H4 (cell line): ENCODE data around the gene RNASEH2A. TPM values are rescaled to one million over a fixed set of nuclear protein-coding genes. Genes with fewer than 3 reads are reported as not detected.
"Not testable (repeated sequence)": the region's sequence is repeated elsewhere in the genome, so short reads cannot be mapped to it uniquely, and the experiment has no call there.

ENCODE experiments used
- DNase-seq: peaks from one replicate; pipeline ENCODE4 v3.0.0-alpha.2; 2015; ENCODE audit warnings: low spot score
- total RNA-seq: library from RNA; depleted of rRNA; stranded (reverse); fragments of >200 nt; shearing (Covaris generic); gene quantifications from 2 replicates; pipeline ENCODE4 v1.2.3, GENCODE V29; 2014

RNASEH2A gene
- total RNA-seq, 1 experiment from 2014 or later = 92.1 TPM

GRCh38 chr19:12833418-12833737 lies 27.0 kb downstream of the RNASEH2A start:
- no peak for DNase-seq

GRCh38 chr19:12833738-12834565 lies 27.6 kb downstream of the RNASEH2A start:
- DNase-seq = peak; percentile 33

DNA sequence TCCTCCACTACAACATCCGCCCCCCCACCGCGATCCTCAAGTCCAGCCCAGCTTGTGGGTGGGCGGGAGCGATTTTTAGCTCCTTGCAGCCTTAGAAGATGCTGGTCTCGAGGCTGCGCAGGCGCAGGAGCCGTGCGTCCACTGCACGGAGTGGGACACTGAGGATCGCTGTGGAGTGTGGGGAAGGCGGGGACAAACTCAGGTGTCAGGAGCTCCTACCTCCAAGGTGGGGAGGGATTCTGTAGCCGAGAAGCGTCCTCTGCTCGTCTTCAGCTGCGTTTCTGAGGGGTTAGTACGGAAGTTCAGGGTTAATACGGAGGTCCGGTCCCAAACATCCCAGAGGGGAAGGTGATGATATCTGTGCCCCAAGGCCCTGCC lies 28.2 kb downstream of the RNASEH2A start, which contains the start of gene RTBDN:
Gene RTBDN, minus strand, starts transcription at position 14 of the 378 bp plus-strand sequence. CDS start 4,600 bp downstream, outside the sequence.
- peak; percentile 9 for DNase-seq

GRCh38 chr19:12834976-12835757 lies 28.8 kb downstream of the RNASEH2A start:
- peak; percentile 5 for DNase-seq

DNA sequence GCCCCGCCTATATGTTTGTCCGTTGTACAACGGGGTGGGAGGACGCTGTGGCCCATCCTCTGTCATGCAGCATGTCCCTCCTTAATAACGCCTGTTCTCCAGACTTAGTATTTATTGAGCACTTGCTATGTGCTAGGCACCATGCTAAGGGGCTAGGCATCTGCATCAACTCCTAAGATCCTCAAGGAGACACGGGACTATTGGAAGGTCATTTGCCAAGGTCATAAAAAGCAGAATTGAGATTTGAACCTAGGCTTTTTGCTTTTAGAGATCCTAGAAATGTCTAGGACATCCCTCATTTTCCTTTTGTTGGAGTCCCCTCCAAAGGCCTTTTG lies 30.1 kb downstream of the RNASEH2A start:
- no peak for DNase-seq

- peak; percentile 5 for DNase-seq
Observed at GRCh38 chr19:12837225-12837624, 30.8 kb downstream of the RNASEH2A start.

DNA sequence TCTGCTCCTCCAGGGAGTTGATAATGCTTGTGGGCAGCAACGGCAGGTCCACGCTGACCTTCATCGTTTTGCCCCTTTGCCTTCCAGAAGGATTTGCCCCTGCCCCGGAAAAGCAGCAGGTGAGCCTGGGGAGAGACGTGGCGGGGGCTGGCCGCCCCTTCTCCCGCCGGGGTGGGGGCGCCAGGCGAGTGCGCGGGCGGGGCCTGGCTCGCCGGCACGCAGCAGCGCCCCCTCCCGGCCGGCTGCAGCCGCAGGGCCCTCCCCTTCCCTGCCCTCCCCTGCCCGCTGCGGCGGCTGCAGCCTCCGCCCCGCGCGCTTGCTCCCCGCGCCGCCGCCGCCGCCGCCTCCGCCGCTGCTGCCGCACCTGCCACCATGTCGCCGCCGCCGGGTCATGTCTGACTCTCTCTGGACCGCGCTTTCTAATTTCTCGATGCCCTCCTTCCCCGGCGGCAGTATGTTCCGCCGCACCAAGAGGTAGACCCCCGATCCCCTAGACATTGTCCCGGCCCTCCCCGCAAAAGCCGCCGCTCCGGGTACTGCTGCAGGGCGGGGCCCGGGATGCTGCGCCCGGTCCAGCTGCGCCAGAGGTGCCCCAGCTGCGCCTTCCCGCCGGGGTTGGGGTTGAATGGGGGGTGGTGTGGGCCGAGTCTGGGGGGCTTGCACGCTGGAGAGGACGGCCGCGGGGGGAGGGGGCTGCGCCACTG lies 31.9 kb downstream of the RNASEH2A start, which contains the start of gene MAST1:
Gene MAST1, plus strand, starts transcription at position 334 of the 704 bp plus-strand sequence. Its CDS starts 58 bp downstream, at position 392.
- peak; percentile 27 for DNase-seq

DNA sequence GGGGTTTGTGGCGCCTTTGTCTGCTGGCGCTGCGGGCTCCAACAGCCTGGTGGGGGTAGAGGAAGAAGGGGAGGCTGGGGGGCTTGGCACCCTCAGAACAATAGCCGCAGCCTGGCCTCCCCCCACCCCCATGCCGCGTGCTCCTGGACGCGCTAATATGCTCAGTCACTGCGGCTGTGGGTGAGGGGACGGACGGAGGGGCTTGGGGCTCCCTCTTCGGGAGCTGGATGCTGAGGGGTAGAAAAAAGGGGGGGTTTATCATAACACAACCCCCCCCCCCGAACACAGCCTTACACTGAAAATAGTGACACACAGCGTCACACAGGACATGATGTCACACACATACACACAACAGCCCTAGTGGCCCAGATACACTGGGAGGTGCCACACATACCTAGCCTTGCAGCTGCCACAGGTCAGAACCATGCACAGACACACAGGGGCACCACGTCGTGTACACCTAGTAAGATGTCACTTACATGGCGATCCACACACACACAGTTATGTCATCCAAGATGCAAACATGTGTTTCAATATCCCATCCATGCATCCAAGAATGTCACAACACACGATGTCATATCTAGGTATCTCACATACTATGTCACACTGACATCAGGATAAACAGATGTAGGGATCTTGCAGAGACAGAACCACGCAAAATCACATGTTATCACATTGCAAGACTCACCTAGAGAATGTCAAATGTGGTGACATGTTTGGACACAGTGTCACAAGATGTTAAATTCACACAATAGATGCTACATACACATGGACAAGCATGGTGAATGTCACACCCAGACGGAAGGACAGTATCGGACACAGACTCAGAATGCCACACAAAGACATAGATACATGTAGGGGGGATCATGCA lies 32.7 kb downstream of the RNASEH2A start:
- peak; percentile 7 for DNase-seq

- DNase-seq = peak; percentile 27
Observed at GRCh38 chr19:12840091-12841079, 34.0 kb downstream of the RNASEH2A start.

DNA sequence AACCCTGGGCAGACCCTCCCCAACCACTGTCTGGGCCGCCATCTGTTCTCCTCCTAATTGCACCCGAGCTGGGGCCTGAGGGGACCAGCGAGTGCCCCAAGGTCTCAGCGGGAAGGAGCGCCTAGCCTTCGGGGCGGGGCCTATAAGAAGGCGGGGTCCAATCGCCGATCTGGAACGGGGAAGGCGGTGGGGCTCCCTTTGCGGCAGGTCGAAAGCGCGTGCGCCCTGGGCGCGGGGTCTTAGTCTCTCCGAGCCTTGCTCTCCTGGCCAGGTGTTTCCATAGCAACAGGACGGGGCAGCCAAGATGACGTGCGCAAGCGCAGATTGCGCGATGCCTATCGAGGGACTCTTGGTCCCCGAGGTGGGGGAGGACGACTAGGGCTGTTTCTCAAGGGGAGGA lies 34.7 kb downstream of the RNASEH2A start:
- DNase-seq = no peak

DNA sequence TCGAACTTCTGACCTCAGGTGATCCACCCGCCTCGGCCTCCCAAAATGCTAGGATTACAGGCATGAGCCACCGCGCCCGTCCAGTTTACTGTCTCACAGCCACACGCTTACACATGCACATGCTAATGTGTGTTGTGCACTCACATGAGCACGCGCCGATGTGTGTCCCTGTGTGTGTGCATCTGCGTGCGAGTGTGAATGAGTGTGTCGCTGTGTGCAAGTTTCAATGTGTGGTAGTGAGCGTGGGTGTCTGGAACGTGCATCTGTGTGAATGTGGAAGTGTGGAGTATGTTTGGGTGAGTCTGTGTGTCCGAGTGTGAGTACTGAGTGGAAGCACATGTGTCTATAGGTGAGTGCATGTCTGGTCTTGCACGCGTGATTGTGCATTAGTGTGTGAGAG lies 36.1 kb downstream of the RNASEH2A start:
- no peak for DNase-seq

- DNase-seq = peak; percentile 4
Observed at GRCh38 chr19:12843328-12843727, 36.9 kb downstream of the RNASEH2A start.

GRCh38 chr19:12843999-12844732 lies 37.8 kb downstream of the RNASEH2A start:
- peak; percentile 4 for DNase-seq

DNA sequence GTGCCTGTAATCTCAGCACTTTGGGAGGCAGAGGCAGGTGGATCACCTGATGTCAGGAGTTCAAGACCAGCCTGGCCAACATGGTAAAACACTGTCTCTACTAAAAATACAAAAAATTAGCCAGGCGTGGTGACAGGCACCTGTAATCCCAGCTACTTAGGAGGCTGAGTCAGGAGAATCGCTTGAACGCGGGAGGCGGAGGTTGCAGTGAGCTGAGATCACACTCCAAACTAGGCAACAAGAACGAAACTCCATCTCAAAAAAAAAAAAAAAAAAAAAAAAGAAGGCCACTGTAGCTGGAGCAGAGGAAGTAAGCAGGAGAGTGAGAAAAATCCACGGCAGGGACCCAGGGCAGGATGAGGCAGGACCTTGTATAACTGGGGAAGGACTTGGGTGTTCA lies 40.2 kb downstream of the RNASEH2A start:
- DNase-seq = not testable (repeated sequence)

GRCh38 chr19:12847159-12848139 lies 41.1 kb downstream of the RNASEH2A start:
- DNase-seq = peak; percentile 87

DNA sequence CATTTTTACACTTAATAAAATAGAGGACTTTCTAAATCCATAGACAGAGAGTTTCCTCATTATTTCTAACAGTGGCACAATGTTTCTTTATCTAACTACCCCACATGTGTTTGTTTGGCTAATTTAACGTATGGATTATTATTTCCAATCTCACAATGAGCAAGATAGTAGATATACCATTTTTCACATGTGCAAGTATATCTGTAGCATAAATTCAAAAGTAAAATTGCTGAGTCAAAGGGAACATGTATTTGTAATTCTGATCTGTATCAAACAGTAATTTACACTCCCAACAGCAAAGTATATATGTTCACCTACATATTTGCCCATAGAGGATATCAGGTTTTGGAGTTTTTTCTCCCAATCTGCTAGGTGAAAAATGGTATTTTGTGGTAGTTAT lies 50.3 kb downstream of the RNASEH2A start:
- DNase-seq = no peak

GRCh38 chr19:12858041-12858928 lies 51.9 kb downstream of the RNASEH2A start:
- no peak for DNase-seq
